Uterus (tissue), 4 donors: ENCODE measurements around the gene NPTX1. TPM values are rescaled to one million over a fixed set of nuclear protein-coding genes. Genes with fewer than 3 reads are reported as not detected.

Experiments used
- DNase-seq, 2 donors: peaks; one replicate each; pipeline ENCODE4 v3.0.0-alpha.2; 2019 to 2020
- H3K27ac ChIP-seq, 2 donors: fragments of 200-600 bp; sonication (generic); 1 replicate in 1 of 2; 2 replicates in 1 of 2; pipeline ENCODE4 v1.5.1; 2016 to 2018
- H3K27me3 ChIP-seq, 2 donors: fragments of 200-600 bp; sonication (generic); one replicate each; pipeline ENCODE4 v1.5.1; 2018 to 2019; ENCODE audit warnings: control low read depth in 1 of 2
- H3K36me3 ChIP-seq, 2 donors: fragments of 200-600 bp; sonication (generic); one replicate each; pipeline ENCODE4 v1.5.1; 2019; ENCODE audit warnings: control low read depth in 1 of 2
- H3K4me1 ChIP-seq, 2 donors: fragments of 200-600 bp; sonication (generic); one replicate each; pipeline ENCODE4 v1.5.1; 2018 to 2019; ENCODE audit warnings: control low read depth in 1 of 2
- H3K4me3 ChIP-seq, 2 donors: fragments of 200-600 bp; sonication (generic); 1 replicate in 1 of 2; 2 replicates in 1 of 2; pipeline ENCODE4 v1.5.1; 2018 to 2019; ENCODE audit warnings: mild to moderate bottlenecking in 1 of 2
- H3K9me3 ChIP-seq, 2 donors: fragments of 200-600 bp; sonication (generic); one replicate each; pipeline ENCODE4 v1.5.1; 2019; ENCODE audit warnings: control low read depth in 1 of 2
- POLR2A ChIP-seq, 2 donors: fragments of 450-650 bp; IDR thresholded peaks; one replicate each; pipeline ENCODE4 v1.6.1; 2016; ENCODE audit warnings: antibody characterized with exemption in 2 of 2, mild to moderate bottlenecking in 1 of 2, moderate library complexity in 1 of 2
- intact Hi-C: fragments of 100-400 bp; cut with DNase I; formaldehyde crosslinking; loops from one replicate; pipeline ENCODE4 v1.15.1; 2023; ENCODE audit warnings: low total_unique reads
- total RNA-seq, 4 donors: library from RNA; depleted of rRNA in 3 of 4; stranded (reverse); fragments of >200 nt in 3 of 4; gene quantifications; one replicate each; pipeline versions ENCODE4 v1.1.0 to v1.2.4, GENCODE V29; 2014 to 2023
- TF ChIP-seq, protein P1 (sequence below), 4 experiments: fragments of 200-600 bp in 2 of 4; fragments of 450-650 bp in 2 of 4; sonication (generic) in 2 of 4; IDR thresholded peaks; one replicate each; pipeline ENCODE4 v1.5.1; 2016 to 2019; ENCODE audit warnings: antibody characterized with exemption in 4 of 4, mild to moderate bottlenecking in 2 of 4, moderate library complexity in 1 of 4
- donor health status: DM: yes; HTN: yes; CAD: no.

NPTX1 gene
- total RNA-seq, 4 donors from 2014 or later, result 1.6 to 2.1 TPM; not detected in 2

GRCh38 chr17:80477647-80478478, 1.5 kb upstream of the NPTX1 start:
- Histone ChIP-seq H3K27ac (no peak overlapping the region), H3K9me3 (no peaks in the 10 kb centered on the region), H3K4me3 (peak overlapping the region in 1 of 2 donors; percentile 17), H3K27me3 (peaks cover 43% of the 10 kb centered on the region in 2 donors), H3K36me3 (no peaks in the 10 kb centered on the region), H3K4me1 (peaks cover 0 to 35% of the 10 kb centered on the region in 2 donors)
- intact Hi-C loops, result no loop called here
- DNase-seq, result peak in 1 of 2 donors; percentile 59
- no peak for TF ChIP-seq POLR2A (IDR thresholded peaks at IDR 0.05)
- TF ChIP-seq, protein P1, sequence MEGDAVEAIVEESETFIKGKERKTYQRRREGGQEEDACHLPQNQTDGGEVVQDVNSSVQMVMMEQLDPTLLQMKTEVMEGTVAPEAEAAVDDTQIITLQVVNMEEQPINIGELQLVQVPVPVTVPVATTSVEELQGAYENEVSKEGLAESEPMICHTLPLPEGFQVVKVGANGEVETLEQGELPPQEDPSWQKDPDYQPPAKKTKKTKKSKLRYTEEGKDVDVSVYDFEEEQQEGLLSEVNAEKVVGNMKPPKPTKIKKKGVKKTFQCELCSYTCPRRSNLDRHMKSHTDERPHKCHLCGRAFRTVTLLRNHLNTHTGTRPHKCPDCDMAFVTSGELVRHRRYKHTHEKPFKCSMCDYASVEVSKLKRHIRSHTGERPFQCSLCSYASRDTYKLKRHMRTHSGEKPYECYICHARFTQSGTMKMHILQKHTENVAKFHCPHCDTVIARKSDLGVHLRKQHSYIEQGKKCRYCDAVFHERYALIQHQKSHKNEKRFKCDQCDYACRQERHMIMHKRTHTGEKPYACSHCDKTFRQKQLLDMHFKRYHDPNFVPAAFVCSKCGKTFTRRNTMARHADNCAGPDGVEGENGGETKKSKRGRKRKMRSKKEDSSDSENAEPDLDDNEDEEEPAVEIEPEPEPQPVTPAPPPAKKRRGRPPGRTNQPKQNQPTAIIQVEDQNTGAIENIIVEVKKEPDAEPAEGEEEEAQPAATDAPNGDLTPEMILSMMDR (IDR thresholded peaks at IDR 0.05), result peak; percentile 40 to 64 (median 56)

GRCh38 chr17:80476877-80477646, 655 bp upstream of the NPTX1 start:
- H3K9me3 ChIP-seq, result no peaks in the 10 kb centered on the region
- intact Hi-C loops, result no loop called here
- H3K27ac ChIP-seq, result no peak overlapping the region
- peaks cover 43% of the 10 kb centered on the region in 2 donors for H3K27me3 ChIP-seq
- H3K4me3 ChIP-seq, result peak overlapping the region in 1 of 2 donors; percentile 21
- no peak for DNase-seq
- peaks cover 0 to 35% of the 10 kb centered on the region in 2 donors for H3K4me1 ChIP-seq
- H3K36me3 ChIP-seq, result no peaks in the 10 kb centered on the region
- no peak for TF ChIP-seq POLR2A (IDR thresholded peaks at IDR 0.05)
- TF ChIP-seq, protein P1 (IDR thresholded peaks at IDR 0.05), result no peak

DNA sequence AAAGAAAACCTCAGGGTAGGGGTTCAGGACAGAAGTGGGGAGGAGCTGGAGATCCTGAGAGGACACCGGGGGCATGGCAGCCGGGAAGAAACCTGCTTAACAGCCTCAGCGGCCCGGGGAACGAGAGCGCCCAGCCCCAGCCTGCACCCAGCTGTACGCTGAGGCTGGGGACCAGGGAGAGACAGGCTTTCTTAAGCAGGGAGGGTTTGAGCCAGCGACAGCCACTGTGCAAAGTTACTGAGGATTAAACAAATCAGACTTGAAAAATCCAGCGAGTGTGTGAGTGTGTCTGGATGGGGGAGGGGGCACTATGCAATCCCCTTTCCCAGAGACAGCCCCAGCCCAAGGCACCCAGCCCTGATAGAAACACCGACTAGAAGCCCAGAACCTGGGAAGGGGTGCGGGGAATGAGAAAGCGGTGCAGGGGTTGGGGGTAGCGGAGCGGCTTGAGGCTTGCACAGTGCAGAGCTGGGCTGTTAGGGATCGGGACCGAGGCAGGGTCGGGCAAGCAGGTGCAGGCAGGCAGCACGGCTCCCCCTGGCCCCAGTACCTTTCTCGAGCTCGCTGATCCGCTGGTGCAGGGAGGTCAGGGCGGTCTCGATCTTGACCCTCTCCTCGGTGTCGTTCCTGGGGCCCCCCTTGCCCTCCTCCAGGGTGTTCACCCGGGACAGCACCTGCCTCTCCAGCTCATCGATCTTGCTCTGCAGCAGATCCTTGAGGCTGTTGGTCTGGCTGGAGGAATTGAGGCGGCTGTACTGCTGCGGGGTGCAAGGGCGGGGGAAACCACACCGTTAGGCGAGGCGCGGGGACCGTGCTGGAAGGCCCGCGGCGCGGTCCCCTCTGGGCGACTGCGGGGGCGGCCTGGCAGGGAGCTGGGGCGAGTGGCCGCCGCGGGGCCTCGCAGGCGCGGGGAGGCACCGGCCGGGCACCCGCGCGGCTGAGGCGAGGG, 1.2 kb downstream of the NPTX1 start:
- H3K4me3 ChIP-seq, result peak overlapping the region in 1 of 2 donors; percentile 22
- no peaks in the 10 kb centered on the region for H3K9me3 ChIP-seq
- peaks cover 0 to 35% of the 10 kb centered on the region in 2 donors for H3K4me1 ChIP-seq
- TF ChIP-seq, protein P1 (IDR thresholded peaks at IDR 0.05), result no peak
- no peak for TF ChIP-seq POLR2A (IDR thresholded peaks at IDR 0.05)
- no peak overlapping the region for H3K27ac ChIP-seq
- DNase-seq, result no peak
- peaks cover 40 to 43% of the 10 kb centered on the region in 2 donors for H3K27me3 ChIP-seq
- no peaks in the 10 kb centered on the region for H3K36me3 ChIP-seq
- intact Hi-C loops, result no loop called here

DNA sequence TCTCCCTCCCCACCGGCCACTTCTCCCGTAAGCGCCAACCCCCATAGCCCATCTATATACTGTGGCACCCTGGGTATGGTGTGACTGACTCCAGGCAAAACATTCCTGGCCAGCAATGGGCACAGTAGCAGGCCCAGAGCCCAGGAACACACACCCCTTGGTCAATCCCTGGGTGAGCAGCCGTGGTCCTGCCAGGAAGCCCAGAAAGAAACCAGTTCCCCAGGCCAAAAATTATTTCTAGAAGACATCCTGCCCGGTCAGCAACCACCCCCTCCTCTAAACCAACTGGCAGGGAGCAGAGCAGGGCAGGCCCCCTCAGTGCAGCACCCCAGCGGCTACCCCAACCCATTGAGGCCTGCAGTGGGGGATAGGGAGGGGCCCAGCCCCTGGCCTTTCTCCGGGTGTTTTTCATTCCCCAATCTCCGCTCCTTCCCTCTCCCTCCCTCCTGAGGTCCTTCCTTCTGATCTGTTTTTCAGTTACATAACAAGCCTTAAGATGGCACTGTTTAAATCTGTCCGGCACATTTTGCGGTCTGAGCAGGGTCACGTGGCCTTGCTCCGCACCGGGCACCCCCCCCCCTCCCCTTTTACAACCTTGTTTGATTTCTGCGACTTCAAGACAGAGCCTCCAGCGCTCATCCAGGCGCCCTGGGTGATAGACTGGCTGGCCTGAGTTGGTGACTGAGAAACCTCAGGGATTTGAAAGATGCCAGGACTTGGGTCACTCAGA, 2.0 kb downstream of the NPTX1 start:
- Histone ChIP-seq H3K27me3 (peaks cover 32 to 39% of the 10 kb centered on the region in 2 donors), H3K4me3 (no peak overlapping the region), H3K4me1 (peaks cover 0 to 35% of the 10 kb centered on the region in 2 donors), H3K36me3 (no peaks in the 10 kb centered on the region), H3K9me3 (no peaks in the 10 kb centered on the region), H3K27ac (no peak overlapping the region)
- intact Hi-C loops, result no loop called here
- no peak for TF ChIP-seq POLR2A (IDR thresholded peaks at IDR 0.05)
- TF ChIP-seq, protein P1 (IDR thresholded peaks at IDR 0.05), result no peak
- DNase-seq, result no peak
